ENCODE data around the gene TFAP2A.

DNA sequence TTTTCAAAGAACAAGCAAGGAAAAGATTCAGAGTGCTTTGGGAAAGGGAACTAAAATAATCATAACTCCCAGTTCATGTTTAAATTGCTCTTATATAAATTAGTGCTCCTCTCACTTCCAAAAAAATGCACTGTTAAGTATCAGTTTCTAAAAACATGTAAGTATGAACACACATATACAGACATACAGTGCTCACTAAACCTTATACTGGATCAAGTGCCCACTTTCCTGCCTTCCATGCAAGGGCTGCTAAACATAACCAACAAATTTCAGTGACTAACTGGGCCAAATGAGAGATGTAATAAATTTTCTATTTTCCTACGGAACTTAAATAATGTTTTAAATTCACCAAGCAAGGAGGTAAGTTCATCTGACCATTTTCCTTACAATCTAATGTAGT lies 6.4 kb downstream of the TFAP2A start:
- TF ChIP-seq, protein P1, sequence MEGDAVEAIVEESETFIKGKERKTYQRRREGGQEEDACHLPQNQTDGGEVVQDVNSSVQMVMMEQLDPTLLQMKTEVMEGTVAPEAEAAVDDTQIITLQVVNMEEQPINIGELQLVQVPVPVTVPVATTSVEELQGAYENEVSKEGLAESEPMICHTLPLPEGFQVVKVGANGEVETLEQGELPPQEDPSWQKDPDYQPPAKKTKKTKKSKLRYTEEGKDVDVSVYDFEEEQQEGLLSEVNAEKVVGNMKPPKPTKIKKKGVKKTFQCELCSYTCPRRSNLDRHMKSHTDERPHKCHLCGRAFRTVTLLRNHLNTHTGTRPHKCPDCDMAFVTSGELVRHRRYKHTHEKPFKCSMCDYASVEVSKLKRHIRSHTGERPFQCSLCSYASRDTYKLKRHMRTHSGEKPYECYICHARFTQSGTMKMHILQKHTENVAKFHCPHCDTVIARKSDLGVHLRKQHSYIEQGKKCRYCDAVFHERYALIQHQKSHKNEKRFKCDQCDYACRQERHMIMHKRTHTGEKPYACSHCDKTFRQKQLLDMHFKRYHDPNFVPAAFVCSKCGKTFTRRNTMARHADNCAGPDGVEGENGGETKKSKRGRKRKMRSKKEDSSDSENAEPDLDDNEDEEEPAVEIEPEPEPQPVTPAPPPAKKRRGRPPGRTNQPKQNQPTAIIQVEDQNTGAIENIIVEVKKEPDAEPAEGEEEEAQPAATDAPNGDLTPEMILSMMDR (conservative IDR thresholded peaks at IDR 0.05) = no peak
- TF ChIP-seq ZFX (IDR thresholded peaks at IDR 0.05) = no peak
